ES-I3 (cell line): ENCODE measurements around the gene AMPD3.
"Not testable (repeated sequence)": the region's sequence is repeated elsewhere in the genome, so short reads cannot be mapped to it uniquely, and the experiment has no call there.

ENCODE experiments used
- H3K36me3 ChIP-seq: 2 replicates; pipeline ENCODE4 v1.6.1; 2013; ENCODE audit warnings: mild to moderate bottlenecking, low read length, control low read depth, moderate library complexity; ENCODE audit not compliant: insufficient read depth
- H3K4me1 ChIP-seq: 2 replicates; pipeline ENCODE4 v1.6.1; 2013; ENCODE audit warnings: mild to moderate bottlenecking, control low read depth, low read length; ENCODE audit not compliant: insufficient read depth
- H3K9ac ChIP-seq: 2 replicates; pipeline ENCODE4 v1.6.1; 2013; ENCODE audit warnings: low read depth, mild to moderate bottlenecking, low read length, moderate library complexity
- H3K9me3 ChIP-seq: 2 replicates; pipeline ENCODE4 v1.6.1; 2013; ENCODE audit warnings: mild to moderate bottlenecking, low read length, moderate library complexity; ENCODE audit not compliant: control insufficient read depth, insufficient read depth

Gene AMPD3

DNA sequence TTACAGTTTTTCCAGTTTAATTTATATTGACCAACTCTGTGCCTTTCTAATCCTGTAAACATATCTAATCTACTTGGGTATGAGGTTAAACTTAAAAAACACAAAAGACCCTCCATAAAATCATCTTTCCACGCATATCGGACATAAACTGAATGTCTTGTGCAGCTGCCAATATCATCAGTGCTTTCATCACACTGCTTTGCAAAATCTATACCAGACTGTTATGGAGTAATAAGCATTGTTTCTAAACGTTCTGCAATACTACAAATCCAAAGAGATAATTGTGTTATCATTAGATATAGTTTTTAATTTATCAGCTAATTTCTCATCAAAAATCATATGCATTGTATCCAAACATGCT is 36.1 kb upstream of the AMPD3 start:
- peaks cover 8% of the 10 kb centered on the region; the same call in 1 of the 2 replicates for H3K4me1 ChIP-seq
- no peak overlapping the region for H3K9ac ChIP-seq
- no peaks in the 10 kb centered on the region; the same call in 1 of the 2 replicates for H3K9me3 ChIP-seq
- H3K36me3 ChIP-seq: no peaks in the 10 kb centered on the region

- Histone ChIP-seq H3K36me3 (no peaks in the 10 kb centered on the region), H3K4me1 (no peaks in the 10 kb centered on the region), H3K9ac (no peak overlapping the region), H3K9me3 (0 out of 2 replicates have a peak, but pooled peaks cover 5% of the 10 kb centered on the region)
Measured at GRCh38 chr11:10426475-10426874, 28.6 kb upstream of the AMPD3 start.

GRCh38 chr11:10428453-10428852 is 26.6 kb upstream of the AMPD3 start:
- Histone ChIP-seq H3K36me3 (no peaks in the 10 kb centered on the region), H3K4me1 (no peaks in the 10 kb centered on the region), H3K9me3 (0 out of 2 replicates have a peak, but pooled peaks cover 5% of the 10 kb centered on the region), H3K9ac (no peak overlapping the region)

- Histone ChIP-seq H3K36me3 (no peaks in the 10 kb centered on the region), H3K9ac (no peak overlapping the region), H3K9me3 (0 out of 2 replicates have a peak, but pooled peaks cover 5% of the 10 kb centered on the region), H3K4me1 (no peaks in the 10 kb centered on the region)
Measured at GRCh38 chr11:10429526-10429925, 25.5 kb upstream of the AMPD3 start.

DNA sequence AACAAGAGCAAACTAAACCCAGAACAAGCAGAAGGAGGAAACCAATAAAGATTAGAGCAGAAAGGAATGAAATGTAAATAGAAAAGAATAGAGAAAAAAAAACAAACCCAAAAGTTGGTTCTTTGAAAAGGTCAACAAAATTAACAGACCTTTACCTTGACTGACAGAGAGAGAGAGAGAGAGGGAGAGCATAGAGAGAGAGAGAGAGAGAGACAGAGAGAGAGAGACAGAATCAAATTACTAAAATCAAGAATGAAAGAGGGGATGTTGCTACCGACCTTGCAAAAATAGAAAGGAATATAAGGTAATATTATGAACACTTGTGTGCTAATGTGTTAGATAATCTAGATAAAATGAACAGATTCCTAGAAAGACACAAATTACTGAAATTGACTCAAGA is 22.6 kb upstream of the AMPD3 start:
- Histone ChIP-seq H3K9ac (no peak overlapping the region), H3K9me3 (0 out of 2 replicates have a peak, but pooled peaks cover 3% of the 10 kb centered on the region), H3K36me3 (no peaks in the 10 kb centered on the region), H3K4me1 (no peaks in the 10 kb centered on the region)

GRCh38 chr11:10432971-10433370 is 22.1 kb upstream of the AMPD3 start:
- Histone ChIP-seq H3K36me3 (no peaks in the 10 kb centered on the region), H3K9me3 (0 out of 2 replicates have a peak, but pooled peaks cover 3% of the 10 kb centered on the region), H3K4me1 (no peaks in the 10 kb centered on the region), H3K9ac (no peak overlapping the region)

GRCh38 chr11:10436224-10436623 is 18.8 kb upstream of the AMPD3 start:
- Histone ChIP-seq H3K36me3 (no peaks in the 10 kb centered on the region), H3K4me1 (peaks cover 7% of the 10 kb centered on the region), H3K9ac (no peak overlapping the region), H3K9me3 (0 out of 2 replicates have a peak, but pooled peaks cover 3% of the 10 kb centered on the region)

GRCh38 chr11:10436683-10437082 is 18.4 kb upstream of the AMPD3 start:
- not testable (repeated sequence) for H3K36me3 ChIP-seq, H3K9me3 ChIP-seq, H3K9ac ChIP-seq, H3K4me1 ChIP-seq

- Histone ChIP-seq H3K9ac (no peak overlapping the region), H3K9me3 (0 out of 2 replicates have a peak, but pooled peaks cover 3% of the 10 kb centered on the region), H3K4me1 (peaks cover 7% of the 10 kb centered on the region), H3K36me3 (no peaks in the 10 kb centered on the region)
Measured at GRCh38 chr11:10438458-10438857, 16.6 kb upstream of the AMPD3 start.

GRCh38 chr11:10439351-10439750 is 15.7 kb upstream of the AMPD3 start:
- Histone ChIP-seq H3K36me3 (no peaks in the 10 kb centered on the region), H3K4me1 (peaks cover 7% of the 10 kb centered on the region), H3K9ac (no peak overlapping the region)

GRCh38 chr11:10439924-10440323 is 15.1 kb upstream of the AMPD3 start:
- no peak overlapping the region for H3K9ac ChIP-seq
- H3K9me3 ChIP-seq: 0 out of 2 replicates have a peak, but pooled peaks cover under 1% of the 10 kb centered on the region
- no peaks in the 10 kb centered on the region for H3K36me3 ChIP-seq
- H3K4me1 ChIP-seq: peaks cover 7% of the 10 kb centered on the region

More at GRCh38 chr11:10439351-10439750, 15.7 kb upstream of the AMPD3 start:
- H3K9me3 ChIP-seq: 0 out of 2 replicates have a peak, but pooled peaks cover 3% of the 10 kb centered on the region

DNA sequence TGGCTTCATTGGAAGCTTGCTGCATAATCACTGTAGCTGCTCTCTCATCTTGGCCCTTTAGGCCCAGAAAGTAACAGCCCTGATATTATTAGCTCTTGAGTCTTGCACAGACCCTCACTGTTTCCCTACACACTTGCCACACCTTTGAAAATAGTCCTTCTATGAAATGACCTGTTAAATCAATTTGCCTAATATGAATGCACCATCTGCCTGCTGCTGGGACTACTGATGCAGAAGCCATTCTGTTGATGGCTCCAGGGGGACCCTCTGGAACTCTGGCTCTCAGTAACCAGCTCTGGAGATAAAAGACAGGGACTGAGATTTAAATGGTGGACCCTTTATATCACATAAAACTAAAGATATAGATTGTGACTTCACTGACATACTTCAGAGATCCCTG is 14.7 kb upstream of the AMPD3 start:
- H3K4me1 ChIP-seq: peaks cover 7% of the 10 kb centered on the region
- no peak overlapping the region for H3K9ac ChIP-seq
- H3K9me3 ChIP-seq: no peaks in the 10 kb centered on the region
- no peaks in the 10 kb centered on the region for H3K36me3 ChIP-seq

DNA sequence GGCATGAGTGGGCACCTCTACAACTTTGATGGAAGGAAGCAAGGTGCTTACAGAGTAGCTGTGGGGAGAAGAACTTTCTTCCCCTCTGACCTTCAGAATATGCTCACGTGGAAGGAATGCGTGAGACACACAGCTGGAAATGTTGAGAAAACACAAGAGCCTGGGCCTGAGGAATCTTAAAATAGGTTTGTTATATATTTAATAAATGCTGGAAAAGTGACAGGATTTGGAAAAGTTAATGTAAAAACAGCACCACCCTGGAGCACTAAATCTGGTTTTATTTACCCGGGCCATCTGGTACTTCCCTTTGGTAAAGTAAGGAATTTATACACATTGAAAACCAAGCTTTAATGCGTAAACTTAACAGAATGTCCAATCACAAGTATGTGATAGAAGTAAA is 14.0 kb upstream of the AMPD3 start:
- H3K36me3 ChIP-seq: no peaks in the 10 kb centered on the region
- H3K4me1 ChIP-seq: peaks cover 7% of the 10 kb centered on the region
- no peaks in the 10 kb centered on the region for H3K9me3 ChIP-seq
- no peak overlapping the region for H3K9ac ChIP-seq

- H3K9me3 ChIP-seq: no peaks in the 10 kb centered on the region
- no peaks in the 10 kb centered on the region for H3K36me3 ChIP-seq
- peaks cover 7% of the 10 kb centered on the region for H3K4me1 ChIP-seq
- H3K9ac ChIP-seq: no peak overlapping the region
Measured at GRCh38 chr11:10441652-10442503, 13.2 kb upstream of the AMPD3 start.

DNA sequence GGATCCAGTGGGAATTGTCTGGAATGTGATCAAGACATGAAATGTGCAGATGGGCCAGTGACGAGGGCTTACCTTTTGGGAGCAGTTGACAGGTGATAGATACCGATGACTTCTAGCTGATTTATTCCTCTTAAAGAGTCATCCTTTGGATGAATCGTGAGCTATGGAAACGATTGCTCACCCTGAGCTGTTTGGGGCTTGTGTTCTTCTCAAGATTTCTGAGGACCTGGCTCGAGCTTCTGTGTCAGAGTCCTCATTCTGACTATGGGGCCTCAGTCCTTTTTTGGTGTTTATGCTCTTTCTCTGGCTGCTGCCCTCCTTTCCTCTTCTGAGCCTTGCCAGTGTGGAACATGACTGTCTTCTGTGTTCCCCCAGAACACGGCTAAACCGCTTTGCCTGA is 11.9 kb upstream of the AMPD3 start:
- Histone ChIP-seq H3K4me1 (peaks cover 7% of the 10 kb centered on the region), H3K9ac (no peak overlapping the region), H3K9me3 (no peaks in the 10 kb centered on the region)

More for the DNA sequence above, 11.9 kb upstream of the AMPD3 start:
- no peaks in the 10 kb centered on the region for H3K36me3 ChIP-seq
